Activated CD8-positive, alpha-beta memory T cell treated with anti-CD3 and anti-CD28 coated beads for 1 hour (primary cell): ENCODE data around the gene RIOK1.

ENCODE experiments used
- DNase-seq, 2 donors: peaks; one replicate each; pipeline ENCODE4 v3.0.0-alpha.2; 2020; ENCODE audit warnings: low read depth in 1 of 2; ENCODE audit errors: extremely low read depth in 1 of 2

Gene RIOK1

GRCh38 chr6:7406743-7407142 lies 17.1 kb downstream of the RIOK1 start:
- DNase-seq: no peak

GRCh38 chr6:7409740-7410139 lies 20.1 kb downstream of the RIOK1 start:
- DNase-seq: no peak

GRCh38 chr6:7410851-7411250 lies 21.2 kb downstream of the RIOK1 start:
- DNase-seq: no peak

GRCh38 chr6:7411328-7411727 lies 21.7 kb downstream of the RIOK1 start:
- DNase-seq: no peak

- no peak for DNase-seq
Measured at GRCh38 chr6:7413151-7413823, 23.7 kb downstream of the RIOK1 start.

GRCh38 chr6:7414811-7415210 lies 25.2 kb downstream of the RIOK1 start:
- no peak for DNase-seq

- no peak for DNase-seq
Measured at GRCh38 chr6:7417684-7418083, 28.1 kb downstream of the RIOK1 start.

- no peak for DNase-seq
Measured at GRCh38 chr6:7418238-7418905, 28.8 kb downstream of the RIOK1 start.

GRCh38 chr6:7419065-7419464 lies 29.5 kb downstream of the RIOK1 start:
- DNase-seq: no peak

GRCh38 chr6:7421066-7421465 lies 31.5 kb downstream of the RIOK1 start:
- DNase-seq: no peak

GRCh38 chr6:7424058-7424457 lies 34.5 kb downstream of the RIOK1 start:
- no peak for DNase-seq

GRCh38 chr6:7424967-7425807 lies 35.6 kb downstream of the RIOK1 start:
- DNase-seq: no peak

GRCh38 chr6:7425808-7426190 lies 36.2 kb downstream of the RIOK1 start:
- DNase-seq: no peak

- no peak for DNase-seq
Measured at GRCh38 chr6:7426447-7427169, 37.0 kb downstream of the RIOK1 start.

GRCh38 chr6:7431313-7431673 lies 41.7 kb downstream of the RIOK1 start:
- no peak for DNase-seq

GRCh38 chr6:7431674-7432390 lies 42.2 kb downstream of the RIOK1 start:
- DNase-seq: no peak

GRCh38 chr6:7432391-7433120 lies 42.9 kb downstream of the RIOK1 start:
- DNase-seq: no peak

- DNase-seq: no peak
Measured at GRCh38 chr6:7433121-7433617, 43.6 kb downstream of the RIOK1 start.

GRCh38 chr6:7434672-7435071 lies 45.1 kb downstream of the RIOK1 start:
- no peak for DNase-seq

GRCh38 chr6:7438011-7438410 lies 48.4 kb downstream of the RIOK1 start:
- no peak for DNase-seq
